ENCODE data around the gene FNDC3B. TPM values are rescaled to one million over a fixed set of nuclear protein-coding genes. Genes with fewer than 3 reads are reported as not detected.

The FNDC3B gene
- total and polyA plus RNA-seq, 9 donors = 22.1 to 198 (median 108) TPM

- TF ChIP-seq POLR2A (IDR thresholded peaks at IDR 0.05) (no peak), EP300 (IDR thresholded peaks at IDR 0.05) (no peak)
- TF ChIP-seq, protein P1, sequence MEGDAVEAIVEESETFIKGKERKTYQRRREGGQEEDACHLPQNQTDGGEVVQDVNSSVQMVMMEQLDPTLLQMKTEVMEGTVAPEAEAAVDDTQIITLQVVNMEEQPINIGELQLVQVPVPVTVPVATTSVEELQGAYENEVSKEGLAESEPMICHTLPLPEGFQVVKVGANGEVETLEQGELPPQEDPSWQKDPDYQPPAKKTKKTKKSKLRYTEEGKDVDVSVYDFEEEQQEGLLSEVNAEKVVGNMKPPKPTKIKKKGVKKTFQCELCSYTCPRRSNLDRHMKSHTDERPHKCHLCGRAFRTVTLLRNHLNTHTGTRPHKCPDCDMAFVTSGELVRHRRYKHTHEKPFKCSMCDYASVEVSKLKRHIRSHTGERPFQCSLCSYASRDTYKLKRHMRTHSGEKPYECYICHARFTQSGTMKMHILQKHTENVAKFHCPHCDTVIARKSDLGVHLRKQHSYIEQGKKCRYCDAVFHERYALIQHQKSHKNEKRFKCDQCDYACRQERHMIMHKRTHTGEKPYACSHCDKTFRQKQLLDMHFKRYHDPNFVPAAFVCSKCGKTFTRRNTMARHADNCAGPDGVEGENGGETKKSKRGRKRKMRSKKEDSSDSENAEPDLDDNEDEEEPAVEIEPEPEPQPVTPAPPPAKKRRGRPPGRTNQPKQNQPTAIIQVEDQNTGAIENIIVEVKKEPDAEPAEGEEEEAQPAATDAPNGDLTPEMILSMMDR (IDR thresholded peaks at IDR 0.05) = no peak
- no peak for DNase-seq
- WGBS, 3 donors = 79 to 85% (median 80%) methylated on average over 6 of the region's 6 CpGs
- Histone ChIP-seq H3K9me3 (no peaks in the 10 kb centered on the region), H3K4me1 (ENCODE audit: insufficient read depth) (peaks cover 7% of the 10 kb centered on the region), H3K27me3 (no peaks in the 10 kb centered on the region), H3K4me3 (no peak overlapping the region), H3K36me3 (no peaks in the 10 kb centered on the region), H3K27ac (no peak overlapping the region)
- intact Hi-C loops (cut with DNase I) = loop anchor here in 1 of 4 donors (10.0 kb wide), 1 partner anchor 77 kb away; no protein-coding TSS in a partner anchor
Measured at GRCh38 chr3:172121981-172122380, 82.6 kb downstream of the FNDC3B start.

- Histone ChIP-seq H3K27me3 (no peaks in the 10 kb centered on the region), H3K4me1 (ENCODE audit: insufficient read depth) (peaks cover 19% of the 10 kb centered on the region), H3K27ac (no peak overlapping the region), H3K36me3 (no peaks in the 10 kb centered on the region), H3K4me3 (no peak overlapping the region), H3K9me3 (no peaks in the 10 kb centered on the region)
- no peak for DNase-seq
- WGBS, 3 donors = 98 to 100% (median 99%) methylated on average over 5 of the region's 5 CpGs
- TF ChIP-seq, protein P1 (IDR thresholded peaks at IDR 0.05) = no peak
- TF ChIP-seq POLR2A (IDR thresholded peaks at IDR 0.05) (no peak), EP300 (IDR thresholded peaks at IDR 0.05) (no peak)
- intact Hi-C loops (cut with DNase I) = loop anchor here in 1 of 4 donors (10.0 kb wide), 1 partner anchor 79 kb away; no protein-coding TSS in a partner anchor
Measured at GRCh38 chr3:172124271-172124670, 84.9 kb downstream of the FNDC3B start.

DNA sequence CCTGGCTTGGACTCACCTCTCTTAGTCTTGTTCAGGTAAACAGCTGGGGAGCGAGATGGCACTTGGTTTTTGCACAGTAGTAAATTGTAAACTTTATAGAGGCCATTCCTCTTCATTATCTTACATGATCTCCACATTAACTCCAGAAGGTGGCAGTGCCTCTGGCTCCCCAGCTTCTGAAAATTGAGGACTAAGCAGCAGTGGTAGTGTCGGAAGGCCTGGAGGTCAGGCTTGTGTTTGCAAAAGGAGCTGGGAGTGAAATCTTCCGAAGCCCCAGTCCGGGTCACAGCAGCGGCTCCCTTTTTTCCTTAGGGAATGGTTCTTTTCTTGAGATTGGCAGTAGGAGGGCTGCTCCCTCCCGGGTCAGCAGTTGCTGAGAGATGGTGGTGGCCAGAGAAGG, 85.7 kb downstream of the FNDC3B start:
- TF ChIP-seq, protein P1 (IDR thresholded peaks at IDR 0.05) = no peak
- TF ChIP-seq EP300 (IDR thresholded peaks at IDR 0.05) (no peak), POLR2A (IDR thresholded peaks at IDR 0.05) (no peak)
- WGBS, 3 donors = 91 to 94% (median 91%) methylated on average over 6 of the region's 6 CpGs
- intact Hi-C loops (cut with DNase I) = loop anchor here in 1 of 4 donors (10.0 kb wide), 1 partner anchor 80 kb away; no protein-coding TSS in a partner anchor
- Histone ChIP-seq H3K36me3 (no peaks in the 10 kb centered on the region), H3K4me1 (ENCODE audit: insufficient read depth) (peaks cover 21% of the 10 kb centered on the region), H3K27ac (no peak overlapping the region), H3K9me3 (no peaks in the 10 kb centered on the region), H3K27me3 (no peaks in the 10 kb centered on the region), H3K4me3 (no peak overlapping the region)
- DNase-seq = no peak

DNA sequence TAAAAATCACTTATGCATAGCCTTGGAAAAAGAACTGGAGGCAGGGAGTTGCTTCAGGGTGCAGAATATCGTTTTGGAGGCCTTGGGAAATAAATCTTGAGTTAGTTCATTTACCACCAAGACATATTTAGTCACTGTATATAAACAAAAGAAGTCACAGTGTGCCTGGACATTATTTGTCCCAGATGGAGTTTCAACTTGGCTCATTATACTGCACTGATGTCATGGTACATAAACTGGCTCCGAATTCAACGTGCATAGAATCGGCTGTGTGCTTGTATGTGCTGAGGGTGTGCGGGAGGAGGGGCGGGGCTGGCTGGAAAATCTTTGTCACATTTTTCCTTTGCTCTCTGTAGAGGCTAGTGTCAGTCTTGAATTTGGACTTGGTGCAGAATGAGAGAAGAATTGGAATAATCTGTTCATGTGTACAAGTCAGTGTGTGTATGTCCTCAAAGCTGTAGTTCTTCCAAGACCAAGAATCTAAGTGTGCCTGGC, 86.6 kb downstream of the FNDC3B start:
- no peak overlapping the region for H3K27ac ChIP-seq
- no peaks in the 10 kb centered on the region for H3K36me3 ChIP-seq
- TF ChIP-seq, protein P1 (IDR thresholded peaks at IDR 0.05) = no peak
- TF ChIP-seq EP300 (IDR thresholded peaks at IDR 0.05) = no peak
- peaks cover 18% of the 10 kb centered on the region for H3K4me1 ChIP-seq (ENCODE audit: insufficient read depth)
- H3K4me3 ChIP-seq = no peak overlapping the region
- DNase-seq = peak in 1 of 5 donors; percentile 52
- no peaks in the 10 kb centered on the region for H3K9me3 ChIP-seq
- intact Hi-C loops (cut with DNase I) = loop anchor here in 1 of 4 donors (10.0 kb wide), 1 partner anchor 81 kb away; no protein-coding TSS in a partner anchor
- no peaks in the 10 kb centered on the region for H3K27me3 ChIP-seq
- 63 to 74% (median 69%) methylated on average over 6 of the region's 6 CpGs for WGBS, 3 donors
